ENCODE measurements around the gene NCAM1.
"Not testable (repeated sequence)": the region's sequence is repeated elsewhere in the genome, so short reads cannot be mapped to it uniquely, and the experiment has no call there.

The NCAM1 gene

DNA sequence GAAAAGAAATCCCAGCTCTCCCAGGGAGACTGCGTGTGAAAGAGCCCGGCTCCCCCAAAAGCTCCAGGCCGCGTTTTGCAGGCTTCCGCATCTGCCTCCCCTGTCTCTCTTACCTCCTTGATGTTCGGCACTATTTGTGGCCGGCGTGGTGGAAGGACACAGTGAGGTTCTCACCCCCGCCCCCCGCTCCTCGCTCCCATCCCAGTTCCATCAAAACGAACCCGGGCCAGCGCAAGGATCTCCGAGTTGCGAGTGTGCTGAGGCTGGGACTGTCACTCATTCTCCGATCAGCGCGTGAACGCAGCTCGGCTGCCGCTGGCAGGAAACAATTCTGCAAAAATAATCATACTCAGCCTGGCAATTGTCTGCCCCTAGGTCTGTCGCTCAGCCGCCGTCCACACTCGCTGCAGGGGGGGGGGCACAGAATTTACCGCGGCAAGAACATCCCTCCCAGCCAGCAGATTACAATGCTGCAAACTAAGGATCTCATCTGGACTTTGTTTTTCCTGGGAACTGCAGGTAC is at the start of gene NCAM1:
NCAM1 (plus strand) TSS at position 275 of the 523 bp plus-strand sequence.
- H3K27me3 ChIP-seq (ENCODE audit: control insufficient read depth in 5 of 5, insufficient read depth in 4 of 5, low read length in 5 of 5) = peaks cover 3 to 34% (median 16%) of the 10 kb centered on the region in 5 donors
- no peaks in the 10 kb centered on the region for H3K9me3 ChIP-seq (ENCODE audit: control insufficient read depth in 5 of 5, low read length in 5 of 5)
- peaks cover 0 to 30% (median 25%) of the 10 kb centered on the region in 5 donors for H3K4me1 ChIP-seq (ENCODE audit: control insufficient read depth in 5 of 5, insufficient read depth in 5 of 5, low read length in 5 of 5)
- peak within 1 kb of the TSS; percentile 23 for H3K27ac ChIP-seq (ENCODE audit: low read depth, low read length)
- H3K9ac ChIP-seq (ENCODE audit: low read length in 5 of 5) = peak within 1 kb of the TSS in 3 of 5 donors; percentile 37 to 52 (median 45)
- H3K4me3 ChIP-seq (ENCODE audit: low read depth in 1 of 5, low read length in 5 of 5) = peak within 1 kb of the TSS; percentile 74 to 82 (median 75)
- H3K36me3 ChIP-seq (ENCODE audit: control insufficient read depth in 5 of 5, insufficient read depth in 5 of 5, low read length in 5 of 5) = no peaks in the 10 kb centered on the region

DNA sequence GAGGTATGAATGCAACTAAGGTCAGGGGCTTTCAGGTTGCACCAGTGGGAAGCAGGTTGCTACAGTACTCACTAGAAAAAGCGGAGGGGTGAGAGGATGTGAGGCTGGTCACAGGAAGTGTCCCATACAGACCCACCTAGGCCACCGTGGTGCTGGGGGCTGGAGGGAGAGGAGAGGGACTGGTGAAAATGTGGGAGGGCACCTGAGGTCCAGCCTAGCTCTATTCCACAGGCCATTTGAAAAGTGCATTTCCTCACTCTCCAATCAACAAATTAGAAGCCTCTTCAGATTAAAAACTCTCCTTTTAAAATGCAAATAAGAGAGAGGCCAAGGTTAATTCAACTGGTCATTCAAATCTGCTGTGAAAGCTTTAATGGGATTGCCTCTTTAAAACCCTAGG is 38.6 kb upstream of the NCAM1 start:
- Histone ChIP-seq H3K4me3 (ENCODE audit: low read depth in 1 of 5, low read length in 5 of 5) (no peak overlapping the region), H3K36me3 (ENCODE audit: control insufficient read depth in 5 of 5, insufficient read depth in 5 of 5, low read length in 5 of 5) (no peaks in the 10 kb centered on the region), H3K4me1 (ENCODE audit: control insufficient read depth in 5 of 5, insufficient read depth in 5 of 5, low read length in 5 of 5) (no peaks in the 10 kb centered on the region), H3K9ac (ENCODE audit: low read length in 5 of 5) (no peak overlapping the region), H3K27ac (ENCODE audit: low read depth, low read length) (no peak overlapping the region), H3K9me3 (ENCODE audit: control insufficient read depth in 5 of 5, low read length in 5 of 5) (peaks cover 0 to 5% (median 2%) of the 10 kb centered on the region in 5 donors), H3K27me3 (ENCODE audit: control insufficient read depth in 5 of 5, insufficient read depth in 4 of 5, low read length in 5 of 5) (peaks cover 0 to 11% (median 0%) of the 10 kb centered on the region in 5 donors)

DNA sequence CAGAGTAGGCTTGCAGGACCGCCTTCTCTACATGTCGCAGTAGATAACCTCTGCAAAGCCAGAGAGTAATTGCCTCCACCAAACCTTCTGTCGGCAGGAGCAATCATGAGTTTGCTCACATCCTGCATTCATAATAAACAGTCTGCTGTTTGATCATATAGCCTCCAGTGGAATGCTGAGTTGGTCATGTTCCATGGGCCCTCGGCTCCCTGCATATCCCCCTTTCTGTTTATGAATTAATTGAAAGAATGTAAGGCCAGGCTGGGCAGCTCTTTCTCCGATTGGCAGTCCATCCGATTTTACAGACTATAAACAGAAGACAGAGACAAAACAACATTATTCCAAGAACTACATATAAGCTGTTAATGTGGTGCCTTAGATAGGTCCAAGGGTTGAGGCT is 36.4 kb upstream of the NCAM1 start:
- not testable (repeated sequence) for H3K36me3 ChIP-seq (ENCODE audit: control insufficient read depth in 5 of 5, insufficient read depth in 5 of 5, low read length in 5 of 5); H3K9me3 ChIP-seq (ENCODE audit: control insufficient read depth in 5 of 5, low read length in 5 of 5); H3K4me3 ChIP-seq (ENCODE audit: low read depth in 1 of 5, low read length in 5 of 5); H3K27ac ChIP-seq (ENCODE audit: low read depth, low read length); H3K4me1 ChIP-seq (ENCODE audit: control insufficient read depth in 5 of 5, insufficient read depth in 5 of 5, low read length in 5 of 5); H3K9ac ChIP-seq (ENCODE audit: low read length in 5 of 5)
- peaks cover 0 to 11% (median 0%) of the 10 kb centered on the region in 5 donors for H3K27me3 ChIP-seq (ENCODE audit: control insufficient read depth in 5 of 5, insufficient read depth in 4 of 5, low read length in 5 of 5)

DNA sequence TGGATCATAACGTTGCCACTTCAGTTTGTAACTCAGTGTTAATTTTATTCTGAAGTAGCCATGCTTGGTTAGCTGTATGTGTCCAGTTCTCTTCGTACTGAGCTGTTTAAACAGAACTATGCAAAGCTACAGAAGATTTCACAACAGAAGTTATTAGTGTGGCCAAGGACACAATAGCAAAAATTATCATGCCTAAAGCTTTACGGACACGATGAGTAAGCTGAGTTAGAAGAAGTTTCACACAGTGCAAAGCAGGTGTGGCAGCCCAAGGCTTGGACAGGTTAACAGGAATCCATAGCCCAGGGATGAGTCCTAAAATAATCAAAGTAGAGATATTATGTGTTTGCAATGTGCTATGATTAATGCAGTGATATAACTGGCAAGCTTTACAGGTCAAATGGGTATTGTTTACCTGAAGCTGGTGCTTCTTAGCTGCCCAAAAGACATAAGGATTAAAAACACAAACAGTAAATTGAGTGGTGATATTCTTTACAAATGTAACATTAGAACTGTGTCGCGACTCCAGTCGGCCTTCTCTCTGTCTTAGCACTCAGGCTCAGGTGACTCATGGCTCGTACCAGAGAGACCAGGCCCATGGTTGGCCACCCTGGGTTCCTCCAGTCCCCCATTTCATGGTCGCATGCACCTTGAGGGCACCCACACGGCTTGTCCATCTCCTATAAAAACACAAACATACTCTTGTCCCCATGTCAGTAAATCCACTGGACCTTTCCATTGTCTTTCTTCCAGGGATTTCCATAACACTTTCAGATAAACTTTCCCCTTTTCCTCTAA is 35.5 kb upstream of the NCAM1 start:
- no peaks in the 10 kb centered on the region for H3K9me3 ChIP-seq (ENCODE audit: control insufficient read depth in 5 of 5, low read length in 5 of 5)
- H3K9ac ChIP-seq (ENCODE audit: low read length in 5 of 5) = no peak overlapping the region
- H3K27me3 ChIP-seq (ENCODE audit: control insufficient read depth in 5 of 5, insufficient read depth in 4 of 5, low read length in 5 of 5) = peaks cover 0 to 11% (median 0%) of the 10 kb centered on the region in 5 donors
- no peaks in the 10 kb centered on the region for H3K36me3 ChIP-seq (ENCODE audit: control insufficient read depth in 5 of 5, insufficient read depth in 5 of 5, low read length in 5 of 5)
- no peak overlapping the region for H3K4me3 ChIP-seq (ENCODE audit: low read depth in 1 of 5, low read length in 5 of 5)
- H3K27ac ChIP-seq (ENCODE audit: low read depth, low read length) = no peak overlapping the region
- H3K4me1 ChIP-seq (ENCODE audit: control insufficient read depth in 5 of 5, insufficient read depth in 5 of 5, low read length in 5 of 5) = no peaks in the 10 kb centered on the region

DNA sequence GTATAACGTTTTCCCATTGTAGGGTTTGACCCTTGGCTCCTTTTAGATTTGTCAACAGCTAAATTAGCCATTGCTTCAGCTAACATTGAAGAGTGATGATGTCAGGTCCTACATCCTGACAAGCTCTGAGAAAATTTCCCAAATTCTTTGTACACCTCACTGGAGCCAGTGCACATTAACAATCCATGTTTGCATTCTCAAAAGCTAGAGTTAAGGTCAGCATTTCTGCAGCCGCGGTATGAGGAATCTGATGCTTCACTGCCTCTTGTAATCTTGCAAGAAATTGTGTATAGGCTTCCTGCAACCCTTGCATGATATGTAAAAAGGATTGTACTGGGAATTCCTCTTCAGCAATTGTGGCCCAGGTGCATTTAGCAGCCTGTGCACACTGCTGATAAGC is 33.1 kb upstream of the NCAM1 start:
- H3K4me1 ChIP-seq (ENCODE audit: control insufficient read depth in 5 of 5, insufficient read depth in 5 of 5, low read length in 5 of 5) = no peaks in the 10 kb centered on the region
- H3K36me3 ChIP-seq (ENCODE audit: control insufficient read depth in 5 of 5, insufficient read depth in 5 of 5, low read length in 5 of 5) = no peaks in the 10 kb centered on the region
- no peak overlapping the region for H3K27ac ChIP-seq (ENCODE audit: low read depth, low read length)
- no peak overlapping the region for H3K4me3 ChIP-seq (ENCODE audit: low read depth in 1 of 5, low read length in 5 of 5)
- no peaks in the 10 kb centered on the region for H3K27me3 ChIP-seq (ENCODE audit: control insufficient read depth in 5 of 5, insufficient read depth in 4 of 5, low read length in 5 of 5)
- H3K9ac ChIP-seq (ENCODE audit: low read length in 5 of 5) = no peak overlapping the region
- no peaks in the 10 kb centered on the region for H3K9me3 ChIP-seq (ENCODE audit: control insufficient read depth in 5 of 5, low read length in 5 of 5)

DNA sequence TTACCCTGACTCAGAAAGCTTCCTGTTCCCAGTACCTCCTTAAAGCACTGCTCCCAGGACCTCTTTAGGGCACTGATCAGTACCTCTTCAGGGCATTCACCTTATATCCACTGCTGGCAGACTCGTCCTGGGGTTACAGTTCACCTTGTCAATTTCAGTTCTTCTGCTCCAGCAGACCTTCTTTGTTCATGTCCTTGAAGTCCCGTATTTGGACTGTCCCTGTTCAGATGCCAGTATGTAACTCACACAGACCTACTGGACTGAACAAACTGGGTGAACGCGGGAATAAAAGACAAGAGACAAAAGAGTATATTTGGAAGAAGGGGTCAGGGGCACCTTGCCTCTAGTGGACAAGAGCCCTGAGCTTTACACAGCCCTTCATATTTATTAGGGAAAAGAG is 31.8 kb upstream of the NCAM1 start:
- no peaks in the 10 kb centered on the region for H3K27me3 ChIP-seq (ENCODE audit: control insufficient read depth in 5 of 5, insufficient read depth in 4 of 5, low read length in 5 of 5)
- H3K36me3 ChIP-seq (ENCODE audit: control insufficient read depth in 5 of 5, insufficient read depth in 5 of 5, low read length in 5 of 5) = no peaks in the 10 kb centered on the region
- H3K27ac ChIP-seq (ENCODE audit: low read depth, low read length) = no peak overlapping the region
- no peak overlapping the region for H3K9ac ChIP-seq (ENCODE audit: low read length in 5 of 5)
- no peaks in the 10 kb centered on the region for H3K4me1 ChIP-seq (ENCODE audit: control insufficient read depth in 5 of 5, insufficient read depth in 5 of 5, low read length in 5 of 5)
- H3K9me3 ChIP-seq (ENCODE audit: control insufficient read depth in 5 of 5, low read length in 5 of 5) = peaks cover 0 to 2% (median 0%) of the 10 kb centered on the region in 5 donors
- H3K4me3 ChIP-seq (ENCODE audit: low read depth in 1 of 5, low read length in 5 of 5) = no peak overlapping the region

DNA sequence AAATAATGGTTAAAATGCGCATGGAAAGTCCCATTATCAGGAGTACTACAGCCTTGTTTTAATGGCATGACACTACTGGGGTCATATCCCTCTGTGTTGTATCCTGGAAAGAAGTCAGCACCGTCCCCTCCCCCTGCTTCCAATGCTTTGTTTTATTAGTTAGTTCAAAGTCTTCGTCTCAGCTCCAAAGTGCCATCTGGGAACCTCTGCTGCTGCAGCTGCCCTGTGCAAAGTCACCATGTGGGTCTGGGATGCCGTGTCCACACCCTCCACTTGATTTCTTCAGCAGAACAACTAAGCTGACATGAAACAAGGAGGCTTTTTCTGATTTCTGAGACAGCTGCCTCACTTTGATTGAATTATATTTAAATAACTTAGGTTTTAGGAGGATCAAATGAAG is 29.5 kb upstream of the NCAM1 start:
- Histone ChIP-seq H3K4me3 (ENCODE audit: low read depth in 1 of 5, low read length in 5 of 5) (no peak overlapping the region), H3K9me3 (ENCODE audit: control insufficient read depth in 5 of 5, low read length in 5 of 5) (peaks cover 0 to 4% (median 2%) of the 10 kb centered on the region in 5 donors), H3K27me3 (ENCODE audit: control insufficient read depth in 5 of 5, insufficient read depth in 4 of 5, low read length in 5 of 5) (no peaks in the 10 kb centered on the region), H3K9ac (ENCODE audit: low read length in 5 of 5) (no peak overlapping the region), H3K4me1 (ENCODE audit: control insufficient read depth in 5 of 5, insufficient read depth in 5 of 5, low read length in 5 of 5) (no peaks in the 10 kb centered on the region), H3K36me3 (ENCODE audit: control insufficient read depth in 5 of 5, insufficient read depth in 5 of 5, low read length in 5 of 5) (no peaks in the 10 kb centered on the region), H3K27ac (ENCODE audit: low read depth, low read length) (no peak overlapping the region)

DNA sequence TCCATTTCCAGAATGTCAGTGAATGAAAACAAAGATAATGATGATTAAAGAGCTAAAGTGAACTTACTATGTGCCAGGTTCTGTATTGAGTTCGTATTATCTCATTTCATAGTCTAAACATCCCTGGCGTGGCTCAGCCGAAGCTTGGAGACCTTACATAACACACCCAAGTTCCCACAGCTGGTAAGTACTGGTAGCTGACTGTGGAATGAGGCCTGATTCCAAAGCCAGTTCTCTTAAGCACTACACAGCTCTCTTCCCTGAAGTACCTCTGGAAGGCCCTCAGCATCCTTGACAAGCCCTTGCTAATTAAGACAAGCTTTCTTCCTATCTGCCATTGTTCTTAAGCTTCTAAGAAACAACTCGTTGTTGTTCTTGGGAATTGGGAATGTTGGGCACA is 28.6 kb upstream of the NCAM1 start:
- no peaks in the 10 kb centered on the region for H3K27me3 ChIP-seq (ENCODE audit: control insufficient read depth in 5 of 5, insufficient read depth in 4 of 5, low read length in 5 of 5)
- H3K4me1 ChIP-seq (ENCODE audit: control insufficient read depth in 5 of 5, insufficient read depth in 5 of 5, low read length in 5 of 5) = no peaks in the 10 kb centered on the region
- no peak overlapping the region for H3K27ac ChIP-seq (ENCODE audit: low read depth, low read length)
- H3K36me3 ChIP-seq (ENCODE audit: control insufficient read depth in 5 of 5, insufficient read depth in 5 of 5, low read length in 5 of 5) = no peaks in the 10 kb centered on the region
- H3K4me3 ChIP-seq (ENCODE audit: low read depth in 1 of 5, low read length in 5 of 5) = no peak overlapping the region
- peaks cover 0 to 5% (median 2%) of the 10 kb centered on the region in 5 donors for H3K9me3 ChIP-seq (ENCODE audit: control insufficient read depth in 5 of 5, low read length in 5 of 5)
- no peak overlapping the region for H3K9ac ChIP-seq (ENCODE audit: low read length in 5 of 5)

DNA sequence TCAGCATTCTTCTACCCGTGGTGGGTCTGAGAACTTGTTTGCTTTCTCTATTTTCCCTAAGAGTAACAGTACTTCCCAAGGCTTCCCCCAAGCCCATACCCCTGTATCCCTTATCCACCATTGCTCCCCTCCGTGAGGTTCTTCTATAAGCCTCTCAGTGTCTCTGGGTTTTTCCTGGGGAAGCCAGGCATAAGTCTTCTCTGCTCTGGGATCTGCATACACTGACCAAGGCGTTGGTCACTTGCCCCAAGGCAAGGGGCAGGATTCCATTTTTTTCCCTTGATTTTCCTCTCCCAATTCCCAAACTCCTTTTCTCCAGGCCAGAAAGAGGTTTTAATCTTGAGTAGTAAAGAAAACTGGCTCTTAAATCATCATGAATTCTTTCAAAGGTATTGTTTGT is 27.2 kb upstream of the NCAM1 start:
- peaks cover 0 to 5% (median 2%) of the 10 kb centered on the region in 5 donors for H3K9me3 ChIP-seq (ENCODE audit: control insufficient read depth in 5 of 5, low read length in 5 of 5)
- H3K4me1 ChIP-seq (ENCODE audit: control insufficient read depth in 5 of 5, insufficient read depth in 5 of 5, low read length in 5 of 5) = no peaks in the 10 kb centered on the region
- H3K27me3 ChIP-seq (ENCODE audit: control insufficient read depth in 5 of 5, insufficient read depth in 4 of 5, low read length in 5 of 5) = no peaks in the 10 kb centered on the region
- no peak overlapping the region for H3K4me3 ChIP-seq (ENCODE audit: low read depth in 1 of 5, low read length in 5 of 5)
- no peak overlapping the region for H3K9ac ChIP-seq (ENCODE audit: low read length in 5 of 5)
- no peaks in the 10 kb centered on the region for H3K36me3 ChIP-seq (ENCODE audit: control insufficient read depth in 5 of 5, insufficient read depth in 5 of 5, low read length in 5 of 5)
- H3K27ac ChIP-seq (ENCODE audit: low read depth, low read length) = no peak overlapping the region

DNA sequence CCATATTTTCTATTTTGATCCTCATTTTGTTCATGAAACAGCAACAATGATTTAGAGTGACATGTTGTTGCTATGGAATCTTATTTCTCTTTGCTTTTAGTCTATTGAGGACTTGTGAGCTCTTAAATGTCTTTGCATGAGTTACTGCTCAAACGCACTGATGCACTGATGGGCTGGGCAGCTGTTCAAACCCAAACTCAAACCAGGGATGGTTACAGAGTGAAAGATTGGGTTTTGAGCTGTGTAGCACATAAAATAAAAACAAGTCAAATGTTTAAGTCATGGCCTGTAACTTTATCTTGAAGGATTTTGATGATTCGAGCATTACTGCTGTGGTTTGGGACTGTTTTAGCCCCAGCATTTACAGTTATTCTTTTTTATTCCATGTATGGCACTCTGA is 20.1 kb upstream of the NCAM1 start:
- H3K4me3 ChIP-seq (ENCODE audit: low read depth in 1 of 5, low read length in 5 of 5) = no peak overlapping the region
- no peaks in the 10 kb centered on the region for H3K4me1 ChIP-seq (ENCODE audit: control insufficient read depth in 5 of 5, insufficient read depth in 5 of 5, low read length in 5 of 5)
- H3K36me3 ChIP-seq (ENCODE audit: control insufficient read depth in 5 of 5, insufficient read depth in 5 of 5, low read length in 5 of 5) = no peaks in the 10 kb centered on the region
- no peak overlapping the region for H3K27ac ChIP-seq (ENCODE audit: low read depth, low read length)
- H3K9me3 ChIP-seq (ENCODE audit: control insufficient read depth in 5 of 5, low read length in 5 of 5) = peaks cover 0 to 5% (median 0%) of the 10 kb centered on the region in 5 donors
- no peaks in the 10 kb centered on the region for H3K27me3 ChIP-seq (ENCODE audit: control insufficient read depth in 5 of 5, insufficient read depth in 4 of 5, low read length in 5 of 5)
- H3K9ac ChIP-seq (ENCODE audit: low read length in 5 of 5) = no peak overlapping the region

Data from subcutaneous abdominal adipose tissue (tissue), 5 donors.